Omental fat pad (tissue), 4 donors: ENCODE measurements around the gene SLC12A7. TPM values are rescaled to one million over a fixed set of nuclear protein-coding genes. Genes with fewer than 3 reads are reported as not detected.

ENCODE experiments used
- ATAC-seq: fragments of 150-250 bp; one replicate; pipeline ENCODE4 v1.9.1; 2016; ENCODE audit warnings: mild to moderate bottlenecking, moderate library complexity; ENCODE audit not compliant: low FRiP score
- DNase-seq: peaks from one replicate; pipeline ENCODE4 v3.0.0-alpha.2; 2019; ENCODE audit warnings: low spot score
- CTCF ChIP-seq, 3 donors: fragments of 450-650 bp; IDR thresholded peaks; one replicate each; pipeline ENCODE4 v1.5.1; 2016 to 2017; ENCODE audit warnings: antibody characterized with exemption in 3 of 3, mild to moderate bottlenecking in 3 of 3, moderate library complexity in 2 of 3
- total RNA-seq, 4 donors: library from RNA; depleted of rRNA; stranded (reverse); fragments of >200 nt; gene quantifications; one replicate each; pipeline ENCODE4 v1.1.0, GENCODE V29; 2016

SLC12A7 gene
- total RNA-seq, 4 donors from 2014 or later = 17.2 to 39.0 (median 27.5) TPM

DNA sequence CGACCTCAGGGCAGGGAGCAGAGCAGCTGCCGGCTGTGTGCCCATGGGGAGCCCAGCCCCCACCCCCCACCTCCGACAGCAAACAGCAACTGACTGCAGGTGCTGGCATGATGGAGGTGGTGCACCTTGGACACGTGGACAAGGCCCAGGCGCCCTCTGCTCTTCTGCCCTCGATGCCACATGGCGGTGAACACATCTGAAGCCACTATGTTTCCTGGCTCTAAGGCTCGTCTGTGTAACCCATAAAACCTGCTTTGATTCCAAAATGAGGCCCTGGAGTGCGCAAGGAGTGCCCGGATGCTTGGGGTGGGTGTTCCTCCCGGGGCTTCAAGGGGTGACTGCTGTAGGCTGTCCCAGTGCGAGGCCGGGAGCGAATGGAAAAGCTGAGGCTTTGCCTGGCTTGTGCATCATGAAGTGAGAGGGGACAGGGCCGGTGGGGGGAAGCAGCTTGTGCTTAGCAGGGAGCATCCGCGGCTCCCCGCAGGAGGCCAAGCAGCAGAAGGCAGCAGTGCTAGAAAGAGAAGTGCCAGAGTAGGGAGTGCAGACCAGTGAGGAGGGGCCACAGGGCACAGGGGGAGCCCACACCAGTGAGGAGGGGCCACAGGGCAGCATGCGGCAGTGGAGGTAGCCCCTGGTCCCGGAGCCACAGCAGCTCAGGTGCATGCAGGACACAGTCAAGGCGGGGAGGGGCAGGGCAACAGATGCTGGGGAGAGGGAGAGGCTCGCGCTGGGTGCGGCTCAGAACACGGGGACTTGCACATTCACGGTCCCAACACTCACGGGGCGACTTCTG is 73.2 kb downstream of the SLC12A7 start:
- ATAC-seq (no peak), DNase-seq (no peak)
- TF ChIP-seq CTCF (IDR thresholded peaks at IDR 0.05) = no peak

DNA sequence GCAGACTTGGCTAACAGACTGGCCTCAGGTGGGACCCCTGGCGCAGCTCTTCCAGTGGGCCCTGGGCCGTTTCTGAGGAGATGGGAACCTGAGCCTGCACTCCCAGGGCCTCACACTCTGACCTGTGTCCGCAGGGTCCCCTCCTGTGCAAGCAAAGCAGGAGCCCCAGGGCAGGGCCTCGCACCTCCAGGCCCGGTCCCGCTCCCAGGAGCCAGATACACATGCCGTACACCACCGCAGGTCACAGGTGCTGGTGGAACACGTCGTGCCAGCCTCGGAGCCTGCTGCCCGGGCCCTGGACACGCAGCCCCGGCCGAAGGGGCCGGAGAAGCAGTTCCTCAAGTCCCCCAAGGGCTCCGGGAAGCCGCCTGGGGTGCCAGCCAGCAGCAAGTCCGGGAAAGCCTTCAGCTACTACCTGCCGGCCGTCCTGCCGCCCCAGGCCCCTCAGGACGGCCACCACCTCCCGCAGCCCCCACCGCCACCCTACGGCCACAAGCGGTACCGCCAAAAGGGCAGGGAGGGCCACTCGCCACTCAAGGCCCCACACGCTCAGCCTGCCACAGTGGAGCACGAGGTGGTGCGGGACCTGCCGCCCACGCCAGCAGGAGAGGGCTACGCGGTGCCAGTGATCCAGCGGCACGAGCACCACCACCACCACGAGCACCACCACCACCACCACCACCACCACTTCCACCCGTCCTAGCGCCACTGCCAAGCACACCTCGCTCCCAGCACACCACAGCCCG is 74.0 kb downstream of the SLC12A7 start:
- DNase-seq = no peak
- no peak for ATAC-seq
- TF ChIP-seq CTCF (IDR thresholded peaks at IDR 0.05) = no peak

DNA sequence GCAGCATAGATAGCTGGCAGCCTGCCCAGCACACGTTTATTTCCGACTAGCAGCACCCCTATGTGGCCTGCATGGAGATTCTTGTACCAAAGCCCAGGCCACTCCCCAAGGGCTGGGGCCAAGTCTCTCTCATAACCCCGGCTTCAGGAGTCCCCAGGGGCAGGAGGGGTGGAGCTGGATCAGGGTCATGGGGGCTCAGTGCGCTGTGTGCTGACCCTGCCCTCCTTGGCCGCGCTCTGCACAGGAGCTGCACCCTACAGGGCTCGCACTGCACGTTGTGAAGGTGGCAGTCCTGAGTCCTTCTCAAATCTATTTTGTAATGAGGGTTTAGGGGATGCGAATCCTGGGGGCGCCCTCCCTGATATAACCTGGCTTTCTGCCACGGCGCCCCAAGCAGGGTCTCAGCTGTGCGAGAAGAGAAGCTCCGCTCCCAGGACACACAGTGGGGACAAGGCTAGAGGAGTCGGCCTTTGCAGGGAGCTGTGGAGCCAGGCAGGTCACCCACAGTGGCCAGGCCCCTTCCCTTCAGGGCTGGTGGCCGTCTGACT is 74.7 kb downstream of the SLC12A7 start:
- TF ChIP-seq CTCF (IDR thresholded peaks at IDR 0.05) = no peak
- ATAC-seq = no peak
- no peak for DNase-seq

DNA sequence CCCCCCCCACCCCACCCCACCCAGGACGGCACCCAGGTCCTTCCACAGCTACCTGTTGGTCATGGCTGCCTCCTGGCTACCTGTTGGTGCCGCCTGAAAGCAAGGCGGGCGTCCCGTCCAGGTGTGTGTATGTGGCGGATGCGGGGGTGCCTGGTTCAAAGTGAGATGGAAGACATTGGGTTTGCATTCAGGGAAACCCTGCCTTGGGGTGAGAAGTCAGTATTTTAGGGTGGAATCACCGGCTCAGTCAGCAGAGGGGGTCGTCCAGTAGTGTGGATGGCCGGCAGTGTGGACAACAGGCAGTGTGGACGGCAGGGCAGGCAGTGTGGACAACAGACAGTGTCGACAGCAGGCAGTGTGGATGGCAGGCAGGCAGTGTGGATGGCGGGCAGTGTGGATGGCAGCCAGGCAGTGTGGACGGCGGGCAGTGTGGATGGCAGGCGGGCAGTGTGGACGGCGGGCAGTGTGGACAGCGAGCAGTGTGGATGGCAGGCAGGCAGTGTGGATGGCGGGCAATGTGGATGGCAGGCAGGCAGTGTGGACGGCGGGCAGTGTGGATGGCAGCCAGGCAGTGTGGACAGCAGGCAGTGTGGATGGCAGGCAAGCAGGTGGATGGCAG is 75.2 kb downstream of the SLC12A7 start:
- no peak for ATAC-seq
- no peak for TF ChIP-seq CTCF (IDR thresholded peaks at IDR 0.05)
- no peak for DNase-seq

DNA sequence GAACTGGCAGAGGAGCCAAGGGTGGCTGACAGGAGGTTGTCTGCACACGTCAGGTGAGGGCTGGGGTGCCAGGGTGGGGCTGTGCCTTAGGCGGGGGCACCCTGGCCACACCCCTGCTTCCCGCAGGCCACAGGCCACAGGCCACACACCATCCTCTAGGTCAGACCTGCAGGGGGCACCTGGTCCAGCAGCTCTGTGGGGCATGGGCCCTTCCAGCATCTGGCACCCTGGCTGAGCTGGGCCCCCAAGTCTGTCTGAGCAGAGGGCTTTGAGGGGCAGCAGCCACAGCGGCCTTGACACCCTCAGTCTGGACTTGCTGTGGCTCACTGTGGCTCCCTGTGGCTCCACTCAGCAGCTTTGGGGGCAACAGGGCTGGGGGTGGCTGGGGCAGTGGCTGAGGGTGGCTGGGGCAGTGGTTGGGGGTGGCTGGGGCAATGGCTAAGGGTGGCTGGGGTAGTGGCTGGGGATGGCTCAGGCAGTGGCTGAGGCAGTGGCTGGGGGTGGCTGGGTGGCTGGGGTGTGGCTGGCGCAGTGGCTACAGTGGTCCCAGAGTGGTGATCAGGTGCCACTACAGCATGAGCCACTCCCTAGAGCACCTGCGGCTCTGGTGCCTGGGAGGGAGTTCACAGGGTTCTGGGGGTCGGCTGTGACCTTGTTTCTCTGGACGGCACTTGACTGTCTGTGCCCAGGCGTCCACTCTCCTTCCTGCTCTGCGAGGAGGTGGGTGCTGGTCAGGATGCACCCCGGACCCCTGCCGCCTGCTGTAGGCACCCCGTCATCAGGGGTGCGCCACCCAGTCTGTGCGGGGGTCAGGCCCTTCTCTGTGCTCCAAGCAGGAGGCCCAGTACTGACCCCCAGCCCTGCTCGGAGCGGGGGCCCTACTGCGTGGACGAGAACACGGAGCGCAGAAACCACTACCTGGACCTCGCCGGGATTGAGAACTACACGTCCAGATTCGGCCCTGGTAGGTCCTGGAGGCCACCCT is 76.2 kb downstream of the SLC12A7 start:
- no peak for TF ChIP-seq CTCF (IDR thresholded peaks at IDR 0.05)
- DNase-seq (no peak), ATAC-seq (no peak)

DNA sequence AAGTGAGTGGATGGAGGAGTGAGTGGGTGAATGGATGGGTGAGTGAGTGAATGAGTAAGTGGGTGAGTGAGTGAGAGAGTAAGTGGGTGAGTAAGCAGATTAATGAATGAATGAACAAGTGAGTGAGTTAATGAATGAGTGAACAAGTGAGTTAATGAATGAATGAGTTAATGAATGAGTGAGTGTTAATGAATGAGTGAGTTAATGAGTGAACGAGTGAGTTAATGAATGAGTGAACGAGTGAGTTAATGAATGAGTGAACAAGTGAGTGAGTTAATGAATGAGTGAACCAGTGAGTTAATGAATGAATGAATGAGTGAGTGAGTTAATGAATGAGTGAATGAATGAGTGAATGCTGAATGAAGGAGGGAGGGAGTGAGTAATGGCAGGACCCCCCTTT is 76.9 kb downstream of the SLC12A7 start:
- TF ChIP-seq CTCF (IDR thresholded peaks at IDR 0.05) = no peak
- ATAC-seq (no peak), DNase-seq (no peak)
